ENCODE results near the gene EIF3B.
A peak's percentile ranks its signal among the peaks of the same experiment; 100 is the strongest.
"Not testable (repeated sequence)": the region's sequence is repeated elsewhere in the genome, so short reads cannot be mapped to it uniquely, and the experiment has no call there.

The EIF3B gene

GRCh38 chr7:2354186-2354938 lies at the start of gene EIF3B:
Gene EIF3B (plus strand): TSS chr7:2354827. CDS start chr7:2354922, 95 bp downstream.
- peak; percentile 71 for FAIRE-seq

GRCh38 chr7:2305258-2305657 lies 49.4 kb upstream of the EIF3B start:
- FAIRE-seq: not testable (repeated sequence)

GRCh38 chr7:2306688-2307087 lies 47.9 kb upstream of the EIF3B start:
- no peak for FAIRE-seq

GRCh38 chr7:2307690-2308107 lies 46.9 kb upstream of the EIF3B start:
- no peak for FAIRE-seq

- no peak for FAIRE-seq
Measured at GRCh38 chr7:2309889-2310331, 44.7 kb upstream of the EIF3B start.

GRCh38 chr7:2312267-2312929 lies 42.2 kb upstream of the EIF3B start:
- FAIRE-seq: no peak

- no peak for FAIRE-seq
Measured at GRCh38 chr7:2313450-2314208, 41.0 kb upstream of the EIF3B start.

GRCh38 chr7:2314209-2314955 lies 40.2 kb upstream of the EIF3B start, which contains the start of gene SNX8:
Gene SNX8 (minus strand): TSS chr7:2314441. CDS start chr7:2314421, 20 bp downstream.
- no peak for FAIRE-seq

GRCh38 chr7:2314956-2315530 lies 39.6 kb upstream of the EIF3B start:
- FAIRE-seq: not testable (repeated sequence)

- FAIRE-seq: no peak
Measured at GRCh38 chr7:2315787-2316186, 38.8 kb upstream of the EIF3B start.

GRCh38 chr7:2316578-2316977 lies 38.0 kb upstream of the EIF3B start:
- no peak for FAIRE-seq

- no peak for FAIRE-seq
Measured at GRCh38 chr7:2317556-2318293, 36.9 kb upstream of the EIF3B start.

GRCh38 chr7:2321020-2321419 lies 33.6 kb upstream of the EIF3B start:
- FAIRE-seq: no peak

- FAIRE-seq: no peak
Measured at GRCh38 chr7:2325162-2325561, 29.5 kb upstream of the EIF3B start.

- FAIRE-seq: no peak
Measured at GRCh38 chr7:2326951-2327350, 27.7 kb upstream of the EIF3B start.

GRCh38 chr7:2330493-2330892 lies 24.1 kb upstream of the EIF3B start:
- no peak for FAIRE-seq

- FAIRE-seq: no peak
Measured at GRCh38 chr7:2331707-2332106, 22.9 kb upstream of the EIF3B start.

GRCh38 chr7:2332606-2333231 lies 21.9 kb upstream of the EIF3B start:
- not testable (repeated sequence) for FAIRE-seq

GRCh38 chr7:2336626-2337299 lies 17.9 kb upstream of the EIF3B start:
- FAIRE-seq: no peak

GRCh38 chr7:2347351-2348063 lies 7.1 kb upstream of the EIF3B start:
- not testable (repeated sequence) for FAIRE-seq

Measured in islet of Langerhans (tissue), 1 donor.